Activated T-helper 1 cell treated with anti-CD3 and anti-CD28 coated beads, Interleukin-2, amount 50 U/mL, for 16 hours (primary cell): ENCODE data around the gene EPGN.

Experiments used
- DNase-seq, 2 donors: peaks; one replicate each; pipeline ENCODE4 v3.0.0-alpha.2; 2020; ENCODE audit warnings: low read depth in 1 of 2, low spot score in 1 of 2

EPGN gene

DNA sequence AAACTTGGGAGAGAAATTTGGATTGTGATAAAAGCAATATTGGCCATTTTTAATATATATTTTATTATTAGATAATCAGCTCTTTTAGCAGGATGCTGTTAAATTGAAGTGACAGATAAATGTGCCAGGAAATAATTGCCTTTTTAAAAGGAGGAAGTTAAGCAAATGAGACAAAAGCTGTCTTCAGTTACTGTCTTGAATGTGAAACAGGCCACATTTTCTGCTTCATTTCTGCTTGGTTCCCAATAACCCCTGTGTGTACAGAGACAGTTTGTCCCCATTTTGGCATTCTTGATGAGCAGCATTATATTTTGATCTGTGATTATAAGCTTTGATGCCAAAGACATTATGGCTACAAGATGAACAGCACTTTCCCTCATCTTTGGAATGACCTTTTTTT, 953 bp downstream of the EPGN start:
- DNase-seq: no peak

DNA sequence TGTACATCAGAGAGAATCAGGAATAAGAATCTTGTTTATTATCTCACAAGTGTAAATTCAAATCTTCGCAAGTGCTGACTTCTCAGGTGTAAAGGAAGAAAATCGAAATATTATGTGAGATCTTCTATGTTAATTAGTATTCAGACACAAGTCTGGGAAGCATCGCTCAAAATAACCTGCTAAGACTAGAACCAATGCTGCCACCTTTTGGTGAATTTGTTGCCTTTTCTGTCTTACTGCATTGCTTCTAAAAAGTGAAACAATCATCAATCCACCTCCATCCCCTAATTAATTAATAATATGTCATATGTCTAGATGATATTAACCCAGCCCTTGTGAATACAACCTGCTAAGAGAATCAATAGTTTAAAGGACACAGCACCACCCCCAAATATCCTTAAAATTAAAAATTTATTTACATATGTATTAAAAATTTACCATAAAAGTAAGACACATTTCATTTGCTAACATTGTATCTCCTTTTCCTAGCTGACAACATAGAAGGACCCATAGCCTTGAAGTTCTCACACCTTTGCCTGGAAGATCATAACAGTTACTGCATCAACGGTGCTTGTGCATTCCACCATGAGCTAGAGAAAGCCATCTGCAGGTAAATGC, 3.5 kb downstream of the EPGN start:
- no peak for DNase-seq

DNA sequence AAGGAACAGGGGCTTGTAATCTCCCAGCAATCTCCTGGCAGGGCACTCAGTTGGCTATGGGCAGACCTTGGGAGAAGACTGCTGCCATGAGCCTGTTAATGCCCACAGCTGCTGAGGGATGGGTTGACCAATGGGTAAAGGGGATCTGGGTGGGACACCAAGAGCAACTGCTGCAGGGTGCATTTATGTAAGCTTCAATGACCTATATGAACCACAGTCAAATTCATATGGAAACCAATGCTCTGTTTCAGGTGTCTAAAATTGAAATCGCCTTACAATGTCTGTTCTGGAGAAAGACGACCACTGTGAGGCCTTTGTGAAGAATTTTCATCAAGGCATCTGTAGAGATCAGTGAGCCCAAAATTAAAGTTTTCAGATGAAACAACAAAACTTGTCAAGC, 6.1 kb downstream of the EPGN start:
- DNase-seq: no peak

DNA sequence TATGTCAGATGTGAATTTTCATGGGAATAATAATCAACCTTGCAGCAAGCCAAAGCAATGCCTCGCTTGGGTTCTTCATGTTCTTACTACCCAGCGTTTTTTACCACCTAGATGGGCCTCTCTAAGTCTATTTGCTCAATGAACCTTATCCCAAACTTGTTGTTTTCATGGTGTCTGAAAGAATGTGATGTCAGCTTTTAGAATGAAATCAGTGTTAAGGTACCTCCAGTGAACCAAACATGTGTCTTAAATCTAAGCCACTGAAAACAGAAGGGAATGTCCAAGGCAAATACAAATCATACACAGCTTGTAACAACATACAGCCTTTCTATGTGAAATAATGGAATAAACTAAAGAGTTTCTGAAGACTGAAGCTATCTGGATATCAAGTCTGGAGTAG, 6.7 kb downstream of the EPGN start:
- no peak for DNase-seq

DNA sequence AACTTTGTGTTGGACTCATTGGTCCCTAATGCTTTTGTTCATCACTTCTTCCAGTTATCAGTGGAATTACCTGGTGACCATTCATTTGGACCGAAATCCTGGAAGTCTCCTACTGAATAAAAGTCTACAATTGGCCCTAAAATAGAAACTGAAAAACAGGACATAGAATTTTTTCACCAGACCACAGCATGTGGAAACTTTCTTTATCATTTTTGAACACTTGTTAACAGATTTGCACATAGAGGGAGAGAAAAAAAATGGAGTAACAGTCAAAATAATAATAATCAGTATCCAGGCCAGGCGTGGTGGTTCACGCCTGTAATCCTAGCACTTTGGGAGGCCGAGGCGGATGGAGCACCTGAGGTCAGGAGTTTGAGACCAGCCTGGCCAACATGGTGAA, 7.1 kb downstream of the EPGN start:
- no peak for DNase-seq

DNA sequence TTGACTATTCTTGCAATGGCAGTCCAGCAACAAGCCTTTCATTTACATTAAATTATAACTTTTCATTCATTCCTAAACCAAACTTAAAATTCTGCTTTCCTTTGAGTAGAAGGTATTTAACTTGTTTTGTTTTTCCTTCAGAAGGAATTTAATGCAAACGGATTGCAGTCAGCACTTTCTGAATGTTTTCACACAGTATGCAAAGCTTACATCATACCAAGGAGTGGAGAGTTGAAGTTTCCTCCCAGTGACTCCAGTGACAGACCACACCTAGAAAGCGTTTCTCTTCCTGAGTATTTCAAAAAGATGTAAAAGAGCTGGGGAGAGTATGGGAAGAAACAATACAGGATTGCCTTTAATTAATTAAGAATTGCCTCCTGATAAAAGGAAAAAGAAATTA, 8.1 kb downstream of the EPGN start:
- DNase-seq: no peak

DNA sequence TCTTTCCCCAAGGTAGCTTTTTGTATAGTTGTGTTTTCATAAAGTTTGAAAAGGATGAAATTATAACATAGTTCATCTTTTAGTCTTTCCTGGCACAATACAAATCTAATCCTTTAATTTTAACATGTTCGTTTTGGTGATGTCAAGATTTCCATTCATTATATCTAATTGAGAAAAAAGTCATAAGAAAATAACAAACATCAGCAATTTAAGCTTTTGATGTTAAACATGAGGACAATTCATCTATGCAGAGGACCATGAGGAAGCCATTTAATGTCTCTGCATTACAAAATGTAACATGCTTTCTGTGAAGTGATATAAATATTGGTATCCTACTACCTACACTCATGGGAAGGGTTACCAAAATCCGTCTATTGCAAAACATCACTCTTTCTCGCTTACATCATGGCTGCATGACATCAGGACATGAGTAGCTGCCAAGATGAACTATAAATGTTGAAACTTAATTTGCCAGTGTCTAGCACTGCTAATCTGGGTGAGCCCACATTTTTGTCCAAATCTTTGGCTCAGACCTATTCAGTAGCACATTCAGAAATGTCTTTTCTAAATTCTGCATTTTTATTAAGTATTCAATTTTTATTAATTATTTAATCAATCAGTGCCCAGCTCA, 9.5 kb downstream of the EPGN start:
- no peak for DNase-seq

DNA sequence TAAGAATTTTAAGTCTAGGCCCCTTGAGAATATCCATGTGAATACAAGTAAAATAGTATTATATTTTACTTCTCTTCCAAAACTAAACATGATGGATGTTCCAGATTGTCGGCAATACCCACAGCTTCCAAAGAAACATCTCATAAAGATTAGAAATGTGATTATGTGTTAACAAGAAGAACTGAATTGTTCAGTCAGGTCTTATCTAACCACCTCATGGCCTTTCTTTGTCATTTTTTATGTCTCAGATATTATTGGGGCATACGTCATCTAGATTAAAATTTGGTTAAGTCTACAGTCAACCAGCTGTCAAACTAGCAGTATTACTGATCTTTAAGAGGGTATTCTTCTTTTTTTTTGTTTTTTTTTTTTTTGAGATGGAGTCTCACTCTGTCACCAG, 10.0 kb downstream of the EPGN start:
- no peak for DNase-seq

DNA sequence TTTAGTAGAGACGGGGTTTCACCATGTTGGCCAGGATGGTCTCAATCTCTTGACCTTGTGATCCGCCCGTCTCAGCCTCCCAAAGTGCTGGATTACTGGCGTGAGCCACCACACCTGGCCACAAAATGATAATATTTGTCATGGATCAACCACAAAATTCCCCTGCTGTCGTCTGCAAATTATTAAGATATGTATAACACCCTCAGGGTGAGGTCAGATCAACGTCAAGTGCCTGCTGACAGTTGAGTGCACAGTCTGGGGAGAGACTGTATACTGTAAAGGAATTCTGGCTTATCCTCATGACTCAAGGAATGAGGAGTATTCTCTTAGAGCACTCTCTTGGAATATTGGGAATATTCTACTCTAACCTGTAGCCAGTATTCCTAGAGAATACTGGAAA, 11.2 kb downstream of the EPGN start:
- no peak for DNase-seq

DNA sequence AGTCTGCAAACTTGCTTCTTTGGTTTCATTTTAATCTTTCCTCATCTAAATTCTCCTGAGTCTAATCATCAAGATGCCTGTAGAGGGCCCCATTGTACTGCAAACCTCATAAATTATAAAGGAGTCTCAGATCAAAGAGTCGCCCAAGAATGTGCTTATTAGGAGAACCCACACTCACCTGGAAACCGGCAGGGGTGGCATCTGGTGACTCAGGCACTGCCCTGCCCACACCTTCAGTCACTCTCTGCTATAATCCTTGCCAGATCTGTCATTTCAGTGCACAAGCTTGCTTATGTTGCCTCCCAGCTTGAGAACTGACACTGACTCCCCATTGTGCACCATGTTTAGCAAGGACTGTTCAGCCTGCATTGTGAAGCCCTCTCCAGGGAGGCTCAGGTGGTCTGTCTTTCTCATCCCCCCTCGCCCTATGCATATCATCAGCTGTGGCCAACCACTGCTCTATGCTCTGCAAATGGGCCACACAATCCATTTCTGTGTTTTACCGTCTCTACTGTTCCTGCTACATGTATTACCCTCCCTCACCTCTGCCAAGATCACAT, 12.4 kb downstream of the EPGN start:
- DNase-seq: no peak

DNA sequence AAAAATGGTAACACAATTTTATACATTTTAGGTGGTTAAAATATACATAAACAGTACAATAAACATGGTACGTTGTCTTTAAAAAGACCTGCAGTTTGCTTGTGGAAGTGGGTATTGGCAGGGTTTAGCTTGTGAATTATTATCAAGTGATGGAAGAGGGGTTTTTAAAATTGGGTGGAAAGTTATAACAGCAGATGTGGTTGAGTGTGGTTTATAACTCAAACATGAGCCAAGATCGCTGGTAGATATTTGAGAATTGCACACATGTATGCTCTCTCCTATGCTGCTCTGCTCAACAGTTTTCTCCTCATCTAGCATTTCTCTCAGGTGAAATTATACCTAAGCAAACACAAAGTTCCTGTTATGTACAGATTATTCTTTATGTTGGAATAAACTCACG, 14.0 kb downstream of the EPGN start:
- no peak for DNase-seq

DNA sequence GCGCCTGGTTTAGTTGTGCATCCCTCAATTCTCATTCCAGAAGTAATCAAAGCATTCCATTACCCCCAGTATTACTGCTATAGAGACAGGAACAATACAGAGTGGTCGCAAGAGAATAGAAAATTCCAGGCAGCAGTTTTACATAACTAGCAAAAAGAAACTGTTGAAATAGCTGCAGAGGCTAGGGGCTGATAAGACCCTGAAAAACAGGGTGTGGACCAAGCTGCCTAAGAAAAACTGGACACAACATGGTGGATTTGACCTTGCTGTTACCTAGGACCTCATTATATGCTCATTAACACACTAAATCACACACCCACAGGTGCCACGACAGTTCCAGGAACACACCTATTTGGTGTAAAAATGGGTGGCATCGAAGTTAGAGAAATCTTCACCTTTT, 15.4 kb downstream of the EPGN start:
- no peak for DNase-seq

DNA sequence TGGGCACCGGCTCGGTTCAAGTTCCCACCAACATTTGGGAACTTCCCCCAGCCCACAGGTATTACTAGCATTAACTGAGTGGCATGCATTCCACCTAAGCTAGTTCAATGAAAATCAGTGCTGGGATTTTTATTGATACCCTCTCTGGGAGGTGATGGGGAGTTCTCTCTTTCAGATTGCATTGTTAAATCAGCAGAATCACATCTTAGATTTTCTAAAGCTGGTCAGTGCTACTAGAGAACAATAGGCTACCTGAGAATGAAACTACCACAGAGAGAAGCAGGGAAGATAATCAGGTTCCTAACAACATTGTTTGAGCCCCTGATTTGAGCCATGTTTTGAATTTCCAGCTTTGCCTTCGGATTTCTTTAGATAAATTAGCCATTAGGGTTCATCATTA, 16.0 kb downstream of the EPGN start:
- no peak for DNase-seq

DNA sequence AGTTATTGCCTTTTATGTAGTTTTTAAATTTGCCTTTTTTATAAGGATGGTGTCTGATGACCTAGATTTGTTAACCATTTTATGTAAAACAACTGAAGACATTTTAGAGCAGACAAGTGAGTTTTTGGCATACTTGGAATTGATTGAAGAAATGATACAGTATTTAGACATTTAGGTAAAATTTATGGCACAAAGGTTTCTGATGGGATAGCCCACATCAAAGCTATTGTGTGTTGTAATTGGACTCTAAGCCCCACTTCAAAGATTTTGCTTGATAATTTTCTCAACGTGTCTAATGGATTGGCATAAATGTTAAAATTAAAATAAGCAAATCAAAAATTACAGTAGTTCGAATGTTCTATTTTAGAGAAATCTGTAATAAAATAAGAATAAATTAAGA, 17.6 kb downstream of the EPGN start:
- no peak for DNase-seq

DNA sequence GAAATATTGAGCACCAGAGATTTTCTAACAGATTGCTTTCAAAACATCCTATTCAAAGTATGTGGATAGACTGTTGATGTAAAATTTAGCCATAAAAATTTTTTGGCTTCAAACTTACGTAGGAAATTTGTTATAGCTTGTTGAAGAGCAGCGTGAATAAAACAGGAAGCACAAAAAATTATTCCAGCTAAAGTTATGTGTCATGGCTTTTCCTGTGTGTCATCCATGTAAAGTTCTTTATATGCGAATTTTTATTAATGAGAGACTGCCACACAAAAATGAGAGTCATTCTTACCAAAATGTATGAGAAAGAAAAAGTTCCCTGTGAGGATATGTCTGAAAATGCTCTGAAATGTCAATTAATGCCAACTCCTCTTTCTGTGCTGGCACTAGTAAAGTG, 19.5 kb downstream of the EPGN start:
- no peak for DNase-seq

DNA sequence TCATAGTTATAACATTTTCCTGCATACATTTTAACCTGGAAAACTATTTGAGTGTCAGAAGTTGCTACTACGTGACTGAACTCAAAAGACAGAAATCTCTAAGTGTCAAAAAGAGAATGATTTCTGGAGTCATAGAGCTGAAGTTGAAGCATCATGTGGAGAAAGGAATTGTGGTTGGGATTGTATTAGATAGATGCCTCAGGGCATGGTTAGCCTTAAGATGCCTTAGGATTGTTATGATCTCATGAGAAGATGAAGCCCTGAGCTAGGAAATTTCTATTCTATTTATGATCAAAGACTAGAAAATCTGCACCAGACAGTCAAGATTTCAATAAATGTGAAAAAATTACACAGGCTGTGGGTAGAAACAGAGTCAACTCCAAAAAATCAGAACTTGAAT, 20.2 kb downstream of the EPGN start:
- DNase-seq: no peak

DNA sequence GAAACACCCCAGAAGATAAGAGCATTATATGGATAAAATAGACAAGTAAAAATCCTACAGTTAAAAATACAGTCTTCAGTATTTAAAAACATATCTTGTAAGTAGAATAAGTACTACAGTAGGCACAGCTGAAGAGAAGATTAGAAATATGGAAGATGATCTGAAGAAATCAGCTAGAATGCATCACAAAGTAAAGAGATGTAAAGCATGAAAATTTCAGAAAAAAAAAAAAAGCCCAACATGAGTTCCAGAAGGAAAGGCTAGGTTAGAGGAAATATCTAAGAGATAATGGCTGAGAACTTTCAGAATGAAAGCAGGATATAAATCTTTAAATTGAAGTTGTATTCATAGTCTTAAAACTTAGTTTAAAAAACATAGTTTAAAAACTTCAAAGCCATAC, 21.0 kb downstream of the EPGN start:
- no peak for DNase-seq

DNA sequence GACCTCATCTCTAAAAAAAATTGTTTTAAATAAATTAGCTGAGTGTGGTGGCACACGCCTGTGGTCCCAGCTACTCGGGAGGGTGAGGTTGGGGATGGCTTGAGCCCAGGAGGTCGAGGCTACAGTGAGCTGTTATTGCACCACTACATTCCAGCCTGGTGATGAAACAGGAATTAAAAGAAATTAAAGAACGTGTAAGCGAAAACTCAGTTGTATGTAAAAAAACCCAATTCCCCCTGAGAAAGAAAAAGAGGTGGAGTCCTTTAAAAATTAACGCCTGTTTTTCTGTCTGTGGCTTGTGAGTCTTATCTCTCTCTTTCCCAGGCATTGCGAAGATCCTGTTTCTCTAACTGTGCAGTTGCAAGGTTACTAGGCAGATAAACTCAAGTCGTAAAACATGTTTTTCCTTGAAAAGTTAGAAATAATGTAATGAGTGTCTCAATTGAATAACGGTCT, 22.1 kb downstream of the EPGN start:
- DNase-seq: no peak

DNA sequence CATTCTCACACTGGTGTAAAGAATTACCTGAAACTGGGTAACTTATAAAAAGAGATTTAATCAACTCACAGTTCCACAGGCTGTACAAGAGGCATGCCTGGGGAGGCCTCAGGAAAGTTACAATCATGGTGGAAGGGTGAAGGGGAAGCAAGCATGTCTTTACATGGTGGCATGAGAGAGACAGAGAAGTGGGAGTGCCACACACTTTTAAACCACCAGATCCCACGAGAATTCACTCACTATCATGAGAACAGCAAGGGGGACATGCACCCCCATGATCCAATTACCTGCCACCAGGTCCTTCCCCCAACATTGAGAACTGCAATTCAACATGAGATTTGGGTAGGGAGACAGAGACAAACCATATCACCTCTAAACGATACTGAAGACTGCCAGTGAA, 23.0 kb downstream of the EPGN start:
- no peak for DNase-seq

DNA sequence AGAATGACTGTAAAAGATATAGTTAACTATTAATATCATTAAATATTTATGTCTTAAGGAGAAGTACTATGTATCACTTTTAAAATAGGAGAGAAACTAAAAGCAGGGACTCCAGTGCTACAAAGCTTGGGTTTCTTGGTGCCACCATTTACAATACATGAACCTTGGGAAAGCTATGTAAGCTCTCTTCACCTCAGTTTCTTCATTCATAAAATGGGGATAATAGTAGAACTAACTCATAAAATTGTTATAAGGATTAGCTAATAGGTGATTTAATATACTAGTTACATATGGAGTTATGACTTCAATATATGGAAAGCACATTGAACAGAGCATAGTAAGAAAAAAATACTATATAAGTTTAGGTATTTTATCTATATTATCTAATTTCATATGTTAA, 23.7 kb downstream of the EPGN start:
- DNase-seq: no peak

DNA sequence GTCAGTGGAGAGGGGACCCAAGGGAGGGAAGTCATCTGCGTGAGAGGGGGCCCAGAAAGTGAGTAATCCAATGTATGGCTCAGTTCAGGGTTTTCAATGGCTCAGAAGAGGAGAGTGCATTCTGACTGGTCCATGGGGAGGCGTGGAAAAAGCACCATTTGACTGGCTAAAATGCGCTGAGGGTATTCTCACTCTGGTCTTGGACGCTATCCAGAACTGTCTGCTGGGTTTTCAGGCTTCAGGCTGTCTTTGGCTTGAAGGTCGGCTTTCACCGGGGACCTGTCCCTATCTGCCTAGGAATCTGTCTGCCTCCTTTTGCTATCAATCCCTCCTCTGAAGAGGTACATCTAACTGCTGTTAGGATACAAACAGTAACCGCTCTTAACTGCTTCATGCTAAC, 26.4 kb downstream of the EPGN start:
- DNase-seq: no peak

DNA sequence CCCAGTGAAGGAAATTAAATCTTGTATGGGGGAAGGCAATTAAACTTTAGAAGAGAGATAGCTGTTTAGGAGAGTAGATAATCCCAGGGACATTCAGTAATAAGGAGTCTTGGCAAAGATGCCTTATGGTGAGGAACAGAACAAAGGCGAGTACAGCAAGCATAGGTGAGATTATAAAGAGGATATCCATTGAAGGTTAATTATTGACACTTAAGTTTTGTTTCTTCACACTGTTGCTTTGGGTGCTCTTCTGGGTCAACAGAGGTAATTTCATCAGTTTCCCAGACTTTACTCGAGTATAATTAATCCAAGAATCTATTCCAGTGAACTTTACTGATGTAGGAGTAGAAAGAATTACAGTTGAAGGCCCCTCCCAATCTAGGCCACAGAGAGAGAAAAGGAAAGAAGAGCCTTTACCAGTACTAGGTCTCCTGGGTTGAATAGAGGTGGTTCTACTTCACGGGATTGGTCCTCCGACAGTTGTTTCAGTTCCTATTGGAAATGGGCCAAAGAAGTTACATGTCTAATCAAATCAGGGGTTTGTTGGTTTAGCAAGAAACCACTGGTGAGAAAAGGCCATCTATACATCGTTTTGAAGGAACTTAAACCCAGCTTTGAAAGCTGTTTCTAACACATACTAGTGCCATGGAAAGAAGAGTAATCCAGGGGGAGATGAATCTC, 27.2 kb downstream of the EPGN start:
- DNase-seq: no peak
